ENCODE results near the gene ITGAL. TPM values are rescaled to one million over a fixed set of nuclear protein-coding genes. Genes with fewer than 3 reads are reported as not detected.

ITGAL gene
- total and polyA plus RNA-seq, 2 donors (not counting 1 experiment from before 2014, with no cell fraction given) = 110 to 184 TPM

- ChIA-PET CTCF (interaction anchor here (0.7 to 1.9 kb wide), 7 partner anchors 10 to 138 kb away, joined by 3 to 8 read pairs (median 5); partner anchors contain the start of genes DCTPP1 and ZNF764), POLR2A (interaction anchor here (0.6 to 1.4 kb wide), 7 partner anchors 10 to 699 kb away, joined by 3 to 18 read pairs (median 6); partner anchors contain the start of genes ZNF764 and ZNF785)
- H3K27me3 Mint-ChIP-seq = no peaks in the 10 kb centered on the region
- peak overlapping the region; percentile 28 for H3K9ac ChIP-seq (ENCODE audit: low read length)
- peaks cover 29 to 43% of the 10 kb centered on the region in 2 donors for H3K4me1 ChIP-seq (ENCODE audit: control insufficient read depth in 2 of 2, insufficient read depth in 2 of 2, low read length in 2 of 2)
- peak overlapping the region; percentile 59 to 66 for H3K27ac ChIP-seq (ENCODE audit: low read length in 2 of 2)
- H3K27ac Mint-ChIP-seq = peak overlapping the region; percentile 97
- peak overlapping the region; percentile 59 for H3K4me2 ChIP-seq (replicated peaks; ENCODE audit: low read depth, low read length, poor library complexity, severe bottlenecking)
- no peaks in the 10 kb centered on the region for H3K36me3 ChIP-seq (replicated peaks in 1 of 2; ENCODE audit: control extremely low read depth in 1 of 2, control insufficient read depth in 1 of 2, extremely low read depth in 1 of 2, insufficient read depth in 2 of 2, low read length in 1 of 2)
- ATAC-seq (ENCODE audit: low read depth) = peak; percentile 8
- peaks cover 35% of the 10 kb centered on the region for H3K4me1 Mint-ChIP-seq
- 6% methylated on average over 2 of the region's 6 CpGs for WGBS (ENCODE audit: insufficient coverage)
- H3K9me3 Mint-ChIP-seq (ENCODE audit: insufficient read depth) = no peaks in the 10 kb centered on the region
- H3K9me3 ChIP-seq (ENCODE audit: control extremely low read depth in 1 of 3, control insufficient read depth in 2 of 3, insufficient read depth in 1 of 3, low read length in 2 of 3) = no peaks in the 10 kb centered on the region
- no peaks in the 10 kb centered on the region for H3K27me3 ChIP-seq (replicated peaks in 1 of 4; ENCODE audit: control extremely low read depth in 1 of 4, control insufficient read depth in 3 of 4, insufficient read depth in 4 of 4, low read length in 3 of 4)
- peak overlapping the region; percentile 58 for H2AFZ ChIP-seq (ENCODE audit: insufficient read depth, low read depth, low read length, poor library complexity, severe bottlenecking)
- peak overlapping the region; percentile 81 for H3K4me3 Mint-ChIP-seq
- no peak overlapping the region for H3K4me3 ChIP-seq (ENCODE audit: control extremely low read depth in 1 of 5, extremely low read depth in 1 of 5, insufficient read depth in 1 of 5, low read depth in 2 of 5, low read length in 4 of 5)
- H4K20me1 ChIP-seq (ENCODE audit: control insufficient read depth, insufficient read depth, low read length, poor library complexity, severe bottlenecking) = no peaks in the 10 kb centered on the region
- TF ChIP-seq EZH2 (IDR thresholded peaks at IDR 0.05; ENCODE audit: borderline replicate concordance, insufficient read depth, low read depth, low read length, poor library complexity, severe bottlenecking) (no peak), CTCF (IDR thresholded peaks at IDR 0.05) (no peak)
- DNase-seq = peak; percentile 62
- intact Hi-C loops (cut with micrococcal nuclease) = no loop called here
- peaks cover 6% of the 10 kb centered on the region for H3K79me2 ChIP-seq (ENCODE audit: control insufficient read depth, insufficient read depth, low read length)
Observed at GRCh38 chr16:30567991-30568638, 95.6 kb downstream of the ITGAL start.

GRCh38 chr16:30569281-30569680 lies 96.7 kb downstream of the ITGAL start:
- no peak overlapping the region for H3K4me2 ChIP-seq (replicated peaks; ENCODE audit: low read depth, low read length, poor library complexity, severe bottlenecking)
- H3K27me3 Mint-ChIP-seq = no peaks in the 10 kb centered on the region
- CTCF ChIA-PET = interaction anchor here (1.2 to 1.3 kb wide), 2 partner anchors 11 to 139 kb away, joined by 3 to 8 read pairs; partner anchors contain the start of genes DCTPP1 and ZNF764
- H3K27me3 ChIP-seq (replicated peaks in 1 of 4; ENCODE audit: control extremely low read depth in 1 of 4, control insufficient read depth in 3 of 4, insufficient read depth in 4 of 4, low read length in 3 of 4) = no peaks in the 10 kb centered on the region
- WGBS (ENCODE audit: insufficient coverage) = 100% methylated on average over 1 of the region's 3 CpGs
- POLR2A ChIA-PET = interaction anchor here (0.7 to 1.4 kb wide), 4 partner anchors 11 to 140 kb away, joined by 5 to 18 read pairs (median 8); partner anchors contain the start of genes DCTPP1 and ZNF764
- H3K36me3 ChIP-seq (replicated peaks in 1 of 2; ENCODE audit: control extremely low read depth in 1 of 2, control insufficient read depth in 1 of 2, extremely low read depth in 1 of 2, insufficient read depth in 2 of 2, low read length in 1 of 2) = no peaks in the 10 kb centered on the region
- intact Hi-C loops (cut with micrococcal nuclease) = no loop called here
- H3K4me1 Mint-ChIP-seq = peaks cover 37% of the 10 kb centered on the region
- peaks cover 6% of the 10 kb centered on the region for H3K79me2 ChIP-seq (ENCODE audit: control insufficient read depth, insufficient read depth, low read length)
- H3K4me1 ChIP-seq (ENCODE audit: control insufficient read depth in 2 of 2, insufficient read depth in 2 of 2, low read length in 2 of 2) = peaks cover 29 to 43% of the 10 kb centered on the region in 2 donors
- no peaks in the 10 kb centered on the region for H3K9me3 Mint-ChIP-seq (ENCODE audit: insufficient read depth)
- H3K27ac ChIP-seq (ENCODE audit: low read length in 2 of 2) = peak overlapping the region in 1 of 2 donors; percentile 66
- H3K4me3 ChIP-seq (ENCODE audit: control extremely low read depth in 1 of 5, extremely low read depth in 1 of 5, insufficient read depth in 1 of 5, low read depth in 2 of 5, low read length in 4 of 5) = no peak overlapping the region
- no peaks in the 10 kb centered on the region for H4K20me1 ChIP-seq (ENCODE audit: control insufficient read depth, insufficient read depth, low read length, poor library complexity, severe bottlenecking)
- TF ChIP-seq EZH2 (IDR thresholded peaks at IDR 0.05; ENCODE audit: borderline replicate concordance, insufficient read depth, low read depth, low read length, poor library complexity, severe bottlenecking) (no peak), CTCF (IDR thresholded peaks at IDR 0.05) (no peak)
- H3K4me3 Mint-ChIP-seq = peak overlapping the region; percentile 26
- ATAC-seq (ENCODE audit: low read depth) = no peak
- H2AFZ ChIP-seq (ENCODE audit: insufficient read depth, low read depth, low read length, poor library complexity, severe bottlenecking) = no peak overlapping the region
- H3K9me3 ChIP-seq (ENCODE audit: control extremely low read depth in 1 of 3, control insufficient read depth in 2 of 3, insufficient read depth in 1 of 3, low read length in 2 of 3) = no peaks in the 10 kb centered on the region
- no peak overlapping the region for H3K9ac ChIP-seq (ENCODE audit: low read length)
- H3K27ac Mint-ChIP-seq = peak overlapping the region; percentile 50
- DNase-seq = no peak

Measured in B cell (primary cell).